MG63 (cell line): ENCODE measurements around the gene SRF. TPM values are rescaled to one million over a fixed set of nuclear protein-coding genes. Genes with fewer than 3 reads are reported as not detected.

ENCODE experiments used
- DNase-seq: peaks from one replicate; pipeline ENCODE4 v3.0.0-alpha.2; 2020
- H3K27me3 ChIP-seq: fragments of 250-450 bp; sonication (Bioruptor Pico); 2 replicates; pipeline ENCODE4 v1.5.1; 2020; ENCODE audit warnings: mild to moderate bottlenecking, moderate library complexity
- H3K36me3 ChIP-seq: fragments of 250-450 bp; sonication (Bioruptor Pico); 2 replicates; pipeline ENCODE4 v1.5.1; 2020; ENCODE audit warnings: mild to moderate bottlenecking, moderate library complexity
- H3K4me3 ChIP-seq: fragments of 250-450 bp; sonication (Bioruptor Pico); 2 replicates; pipeline ENCODE4 v1.5.1; 2020; ENCODE audit warnings: mild to moderate bottlenecking, moderate library complexity
- H3K9me3 ChIP-seq: fragments of 250-450 bp; sonication (Bioruptor Pico); 2 replicates; pipeline ENCODE4 v1.5.1; 2020; ENCODE audit warnings: mild to moderate bottlenecking, moderate library complexity
- total RNA-seq: library from RNA; depleted of rRNA; stranded (reverse); fragments of >200 nt; shearing (Covaris generic); gene quantifications from 2 replicates; pipeline ENCODE4 v1.2.3, GENCODE V29; 2014; ENCODE audit warnings: low replicate concordance

Gene SRF
- total RNA-seq, 1 experiment from 2014 or later = 20.9 TPM

GRCh38 chr6:43175676-43176422 lies 4.8 kb downstream of the SRF start:
- peaks cover 30% of the 10 kb centered on the region for H3K36me3 ChIP-seq
- DNase-seq = no peak
- no peaks in the 10 kb centered on the region for H3K9me3 ChIP-seq
- H3K27me3 ChIP-seq = no peaks in the 10 kb centered on the region
- no peak overlapping the region for H3K4me3 ChIP-seq

- no peaks in the 10 kb centered on the region for H3K27me3 ChIP-seq
- peaks cover 30% of the 10 kb centered on the region for H3K36me3 ChIP-seq
- H3K9me3 ChIP-seq = no peaks in the 10 kb centered on the region
- H3K4me3 ChIP-seq = no peak overlapping the region
- DNase-seq = no peak
Measured at GRCh38 chr6:43176423-43176786, 5.3 kb downstream of the SRF start.

- Histone ChIP-seq H3K4me3 (no peak overlapping the region), H3K27me3 (no peaks in the 10 kb centered on the region), H3K36me3 (peaks cover 30% of the 10 kb centered on the region), H3K9me3 (no peaks in the 10 kb centered on the region)
- no peak for DNase-seq
Measured at GRCh38 chr6:43178150-43178549, 7.1 kb downstream of the SRF start.

DNA sequence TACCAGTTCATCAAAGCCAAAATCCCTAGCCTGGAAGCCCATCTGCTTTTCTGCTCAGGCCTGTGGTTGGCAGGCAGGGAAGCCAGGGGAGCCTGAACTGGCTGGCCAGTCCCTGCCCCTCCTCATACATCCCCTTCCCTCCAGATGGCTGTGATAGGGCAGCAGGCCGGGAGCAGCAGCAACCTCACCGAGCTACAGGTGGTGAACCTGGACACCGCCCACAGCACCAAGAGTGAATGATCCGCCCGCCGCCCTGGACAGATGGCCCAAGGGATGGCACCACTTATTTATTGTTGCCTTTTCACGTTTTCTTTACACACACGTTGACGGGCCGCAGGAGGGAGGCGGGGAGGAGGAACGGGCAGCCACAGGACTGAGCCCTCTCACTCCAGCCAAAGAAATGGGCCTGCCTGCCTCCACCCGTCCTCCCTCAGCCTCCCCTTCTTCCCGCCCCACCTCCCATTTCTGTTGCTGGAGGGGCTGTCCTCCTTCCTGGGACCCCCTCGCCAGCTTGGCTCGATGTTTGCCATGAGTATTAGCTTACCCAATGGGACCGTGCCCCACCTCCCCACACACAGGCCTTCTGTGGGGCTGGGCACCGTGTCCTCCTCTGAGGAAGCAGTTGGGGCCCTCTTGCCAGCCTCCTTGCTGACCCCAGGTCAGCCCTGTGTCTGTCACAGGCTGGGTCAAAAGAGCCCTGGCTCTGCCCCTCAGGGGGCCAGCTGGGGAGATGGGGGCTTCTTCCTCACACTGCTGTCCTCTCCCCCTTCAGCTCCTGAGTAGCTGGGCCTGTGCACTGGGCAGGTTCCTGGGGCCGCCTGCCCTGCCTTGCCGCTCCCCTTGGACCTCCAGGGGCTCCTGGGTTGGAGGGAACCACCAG lies 8.1 kb downstream of the SRF start:
- Histone ChIP-seq H3K36me3 (peaks cover 26% of the 10 kb centered on the region), H3K4me3 (no peak overlapping the region), H3K27me3 (no peaks in the 10 kb centered on the region), H3K9me3 (no peaks in the 10 kb centered on the region)
- DNase-seq = no peak

GRCh38 chr6:43180058-43180457 lies 9.0 kb downstream of the SRF start:
- Histone ChIP-seq H3K4me3 (no peak overlapping the region), H3K9me3 (no peaks in the 10 kb centered on the region), H3K36me3 (peaks cover 21% of the 10 kb centered on the region), H3K27me3 (no peaks in the 10 kb centered on the region)
- no peak for DNase-seq

DNA sequence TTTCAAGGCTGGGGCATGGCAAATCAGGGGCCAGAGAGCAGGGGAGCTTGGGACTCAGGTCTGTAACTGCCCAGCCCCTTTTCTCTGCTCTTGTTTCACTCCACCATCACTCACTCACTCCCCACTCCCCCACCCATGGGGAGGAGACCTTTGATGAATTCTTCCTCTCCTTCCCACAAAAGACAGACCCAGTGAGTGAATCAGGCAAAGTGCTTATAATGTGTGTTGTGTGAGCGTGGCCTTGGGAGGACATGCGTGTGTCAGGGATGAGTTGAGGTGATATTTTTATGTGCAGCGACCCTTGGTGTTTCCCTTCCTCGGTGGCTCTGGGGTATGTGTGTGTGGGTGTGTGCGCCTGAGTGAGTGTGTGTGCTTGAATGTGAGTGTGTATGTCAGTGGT lies 9.9 kb downstream of the SRF start:
- Histone ChIP-seq H3K9me3 (no peaks in the 10 kb centered on the region), H3K36me3 (peaks cover 11% of the 10 kb centered on the region), H3K27me3 (no peaks in the 10 kb centered on the region), H3K4me3 (no peak overlapping the region; the same call in 1 of the 2 replicates)
- no peak for DNase-seq

- H3K27me3 ChIP-seq = no peaks in the 10 kb centered on the region
- H3K36me3 ChIP-seq = peaks cover 9% of the 10 kb centered on the region
- H3K4me3 ChIP-seq = peak overlapping the region; percentile 58
- DNase-seq = no peak
- H3K9me3 ChIP-seq = no peaks in the 10 kb centered on the region
Measured at GRCh38 chr6:43181621-43181941, 10.5 kb downstream of the SRF start.

DNA sequence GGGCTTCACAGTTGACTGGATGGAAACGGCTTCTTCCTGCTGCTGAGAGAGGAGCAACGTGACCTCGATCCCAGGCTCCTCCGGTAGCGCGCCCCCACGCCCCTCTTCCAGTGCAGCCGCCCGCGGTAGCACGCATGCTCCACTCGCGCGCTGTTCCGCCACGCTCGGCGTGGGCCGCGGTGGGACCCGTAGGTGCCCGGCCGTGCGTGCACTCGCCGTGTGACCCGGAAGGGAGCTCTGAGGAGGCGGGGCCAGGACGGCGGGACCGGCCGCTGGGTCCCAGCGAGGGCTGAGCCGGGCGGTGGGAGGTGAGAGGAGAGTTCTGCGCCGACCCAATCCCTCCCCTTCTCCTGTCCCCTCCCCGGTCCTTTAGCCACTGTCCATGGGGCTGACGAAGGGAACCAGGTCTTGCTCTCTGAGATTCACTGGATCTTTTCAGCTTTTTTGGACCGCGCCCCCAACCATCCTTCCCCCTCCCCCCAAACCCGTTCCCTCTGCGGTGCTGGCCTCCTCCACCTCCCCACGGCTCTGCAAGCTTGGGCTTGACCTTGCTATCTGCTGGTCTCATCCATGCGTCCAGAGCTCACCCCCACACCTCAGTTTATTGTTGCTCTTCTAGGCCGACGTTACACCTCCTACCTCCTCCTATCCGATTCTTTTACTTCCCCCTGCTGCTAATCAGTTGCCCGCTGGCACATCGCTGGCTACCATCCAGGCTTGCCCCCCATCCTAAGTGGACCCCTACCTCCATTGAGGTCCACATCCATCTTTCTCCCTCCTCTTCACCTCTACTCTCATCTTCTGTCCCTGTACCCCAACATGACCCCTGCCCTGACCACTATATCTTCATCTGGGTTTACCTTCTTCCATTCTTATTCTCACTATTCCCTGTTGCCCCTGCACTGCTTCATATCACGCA lies 11.1 kb downstream of the SRF start, which contains the start of gene CUL9:
Gene CUL9, plus strand, starts transcription at position 255 of the 919 bp plus-strand sequence. CDS start 2,115 bp downstream, outside the sequence.
- Histone ChIP-seq H3K9me3 (no peaks in the 10 kb centered on the region), H3K27me3 (no peaks in the 10 kb centered on the region), H3K4me3 (peak within 1 kb of the TSS; percentile 58), H3K36me3 (peaks cover 9% of the 10 kb centered on the region)
- DNase-seq = peak; percentile 79

GRCh38 chr6:43183441-43183840 lies 12.4 kb downstream of the SRF start:
- Histone ChIP-seq H3K36me3 (peaks cover 8% of the 10 kb centered on the region), H3K4me3 (no peak overlapping the region), H3K27me3 (no peaks in the 10 kb centered on the region), H3K9me3 (no peaks in the 10 kb centered on the region)
- no peak for DNase-seq

- Histone ChIP-seq H3K36me3 (no peaks in the 10 kb centered on the region; the same call in 1 of the 2 replicates), H3K4me3 (no peak overlapping the region), H3K9me3 (no peaks in the 10 kb centered on the region), H3K27me3 (no peaks in the 10 kb centered on the region)
- no peak for DNase-seq
Measured at GRCh38 chr6:43184268-43184985, 13.4 kb downstream of the SRF start.

DNA sequence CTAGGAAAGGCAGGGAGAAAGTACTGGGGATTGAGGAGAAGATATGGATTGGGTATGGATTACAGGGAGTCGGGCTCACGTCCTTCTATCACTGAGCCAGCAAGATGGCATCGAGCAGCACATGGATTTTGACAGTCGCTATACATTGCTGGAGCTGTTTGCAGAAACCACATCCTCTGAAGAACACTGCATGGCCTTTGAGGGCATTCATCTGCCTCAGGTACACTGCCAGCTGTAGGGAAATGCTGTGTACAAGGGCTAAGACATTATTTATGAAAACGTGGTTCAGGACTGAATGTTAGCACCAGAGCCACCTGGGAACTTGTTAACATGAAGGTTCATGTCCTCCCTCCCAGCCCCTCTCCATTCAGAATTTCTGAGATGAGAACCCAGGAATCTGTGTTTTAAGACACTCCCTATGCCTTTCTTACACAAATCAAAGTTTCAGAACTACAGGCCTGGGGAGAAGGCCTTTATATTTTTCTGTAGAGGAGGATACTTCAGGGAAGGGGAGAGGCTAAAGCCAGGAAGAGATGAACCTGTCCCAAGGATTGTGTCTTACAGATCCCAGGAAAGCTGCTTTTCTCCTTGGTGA lies 14.4 kb downstream of the SRF start:
- no peak overlapping the region for H3K4me3 ChIP-seq
- H3K9me3 ChIP-seq = no peaks in the 10 kb centered on the region
- no peaks in the 10 kb centered on the region; the same call in 1 of the 2 replicates for H3K36me3 ChIP-seq
- H3K27me3 ChIP-seq = no peaks in the 10 kb centered on the region
- DNase-seq = no peak

DNA sequence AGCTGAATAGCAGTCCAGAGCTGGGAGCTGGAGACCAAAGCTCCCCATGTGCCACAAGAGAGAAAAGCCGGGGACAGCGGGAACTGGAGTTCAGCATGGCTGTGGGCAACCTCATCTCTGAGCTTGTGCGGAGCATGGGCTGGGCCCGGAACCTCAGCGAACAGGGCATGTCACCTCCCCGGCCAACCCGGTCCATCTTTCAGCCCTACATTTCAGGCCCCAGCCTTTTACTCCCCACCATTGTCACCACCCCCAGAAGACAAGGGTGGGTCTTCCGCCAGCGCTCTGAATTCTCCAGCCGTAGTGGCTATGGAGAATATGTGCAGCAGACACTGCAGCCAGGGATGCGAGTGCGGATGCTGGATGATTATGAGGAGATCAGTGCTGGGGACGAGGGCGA lies 14.9 kb downstream of the SRF start:
- H3K27me3 ChIP-seq = no peaks in the 10 kb centered on the region
- no peaks in the 10 kb centered on the region; the same call in 1 of the 2 replicates for H3K36me3 ChIP-seq
- no peaks in the 10 kb centered on the region for H3K9me3 ChIP-seq
- no peak overlapping the region for H3K4me3 ChIP-seq
- DNase-seq = no peak

GRCh38 chr6:43186706-43187105 lies 15.6 kb downstream of the SRF start:
- no peaks in the 10 kb centered on the region; the same call in 1 of the 2 replicates for H3K36me3 ChIP-seq
- H3K27me3 ChIP-seq = no peaks in the 10 kb centered on the region
- no peak overlapping the region for H3K4me3 ChIP-seq
- H3K9me3 ChIP-seq = no peaks in the 10 kb centered on the region
- no peak for DNase-seq

GRCh38 chr6:43187821-43188220 lies 16.8 kb downstream of the SRF start:
- H3K9me3 ChIP-seq = no peaks in the 10 kb centered on the region
- H3K36me3 ChIP-seq = no peaks in the 10 kb centered on the region; the same call in 1 of the 2 replicates
- no peaks in the 10 kb centered on the region for H3K27me3 ChIP-seq
- DNase-seq = no peak
- H3K4me3 ChIP-seq = no peak overlapping the region

DNA sequence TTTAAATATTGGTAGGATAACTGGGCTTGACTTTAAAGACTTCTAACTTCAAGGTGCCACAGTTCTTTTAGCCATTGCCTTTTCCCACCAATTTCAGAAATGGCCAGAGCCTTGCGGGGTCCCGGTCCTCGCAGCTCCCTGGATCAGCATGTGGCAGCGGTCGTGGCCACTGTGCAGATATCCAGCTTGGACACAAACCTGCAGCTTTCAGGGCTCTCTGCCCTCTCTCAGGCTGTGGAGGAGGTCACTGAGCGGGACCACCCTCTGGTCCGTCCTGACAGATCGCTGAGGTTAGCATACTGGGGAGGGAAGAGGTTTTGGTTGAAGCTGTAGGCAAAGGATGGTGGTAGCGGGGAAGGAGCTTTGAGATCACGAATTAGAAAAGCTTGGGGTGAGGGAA lies 17.4 kb downstream of the SRF start:
- DNase-seq = no peak
- Histone ChIP-seq H3K36me3 (no peaks in the 10 kb centered on the region; the same call in 1 of the 2 replicates), H3K9me3 (no peaks in the 10 kb centered on the region), H3K4me3 (no peak overlapping the region), H3K27me3 (no peaks in the 10 kb centered on the region)
